ENCODE data around the gene MTHFSD.

MTHFSD gene

GRCh38 chr16:86550281-86550680 lies 4.8 kb downstream of the MTHFSD start:
- TF ChIP-seq CTCF (IDR thresholded peaks at IDR 0.05; ENCODE audit: low read depth, low read length) = no peak
- no peak for DNase-seq (ENCODE audit: extremely low read depth, low read depth)

- no peak for TF ChIP-seq CTCF (IDR thresholded peaks at IDR 0.05; ENCODE audit: low read depth, low read length)
- no peak for DNase-seq (ENCODE audit: extremely low read depth, low read depth)
Observed at GRCh38 chr16:86549893-86550190, 5.2 kb downstream of the MTHFSD start.

GRCh38 chr16:86549076-86549892 lies 5.8 kb downstream of the MTHFSD start:
- no peak for TF ChIP-seq CTCF (IDR thresholded peaks at IDR 0.05; ENCODE audit: low read depth, low read length)
- DNase-seq (ENCODE audit: extremely low read depth, low read depth) = no peak

- no peak for TF ChIP-seq CTCF (IDR thresholded peaks at IDR 0.05; ENCODE audit: low read depth, low read length)
- DNase-seq (ENCODE audit: extremely low read depth, low read depth) = no peak
Observed at GRCh38 chr16:86547286-86547685, 7.7 kb downstream of the MTHFSD start.

GRCh38 chr16:86546638-86547013 lies 8.4 kb downstream of the MTHFSD start:
- DNase-seq (ENCODE audit: extremely low read depth, low read depth) = no peak
- TF ChIP-seq CTCF (IDR thresholded peaks at IDR 0.05; ENCODE audit: low read depth, low read length) = no peak

GRCh38 chr16:86545954-86546637 lies 8.9 kb downstream of the MTHFSD start:
- TF ChIP-seq CTCF (IDR thresholded peaks at IDR 0.05; ENCODE audit: low read depth, low read length) = no peak
- no peak for DNase-seq (ENCODE audit: extremely low read depth, low read depth)

- no peak for TF ChIP-seq CTCF (IDR thresholded peaks at IDR 0.05; ENCODE audit: low read depth, low read length)
- no peak for DNase-seq (ENCODE audit: extremely low read depth, low read depth)
Observed at GRCh38 chr16:86545481-86545880, 9.6 kb downstream of the MTHFSD start.
